ENCODE data around the gene TBCD. TPM values are rescaled to one million over a fixed set of nuclear protein-coding genes. Genes with fewer than 3 reads are reported as not detected.
A peak's percentile ranks its signal among the peaks of the same experiment; 100 is the strongest.

Gene TBCD
- total RNA-seq, 1 experiment from 2014 or later, result 173 TPM

- CTCF ChIA-PET, result interaction anchor here (1.1 to 1.9 kb wide), 3 partner anchors 22 to 113 kb away, joined by 3 to 4 read pairs (median 3); no protein-coding TSS in a partner anchor
- Mint-ChIP-seq H3K4me1 (peaks cover 8% of the 10 kb centered on the region), H3K4me3 (no peak overlapping the region), H3K27ac (peak overlapping the region; percentile 32), H3K9me3 (no peaks in the 10 kb centered on the region), H3K27me3 (ENCODE audit: low read depth) (no peaks in the 10 kb centered on the region), H3K36me3 (peaks cover 46% of the 10 kb centered on the region)
- no peak for DNase-seq (ENCODE audit: low spot score)
- no peak for ATAC-seq
- TF ChIP-seq TP53 (CRISPR knock-in tag; IDR thresholded peaks at IDR 0.05), result no peak
- POLR2A ChIA-PET, result no interaction called here
Measured at GRCh38 chr17:82804442-82805191, 52.8 kb downstream of the TBCD start.

- peaks cover 44% of the 10 kb centered on the region for H3K36me3 Mint-ChIP-seq
- no peak for DNase-seq (ENCODE audit: low spot score)
- ChIA-PET POLR2A (no interaction called here), CTCF (interaction anchor here (1.1 to 1.9 kb wide), 3 partner anchors 23 to 113 kb away, joined by 3 to 4 read pairs (median 3); no protein-coding TSS in a partner anchor)
- no peak overlapping the region; the same call in 1 of the 2 replicates for H3K27ac Mint-ChIP-seq
- H3K27me3 Mint-ChIP-seq (ENCODE audit: low read depth), result no peaks in the 10 kb centered on the region
- H3K4me3 Mint-ChIP-seq, result no peak overlapping the region
- no peak for ATAC-seq
- TF ChIP-seq FOXP1 (CRISPR knock-in tag; IDR thresholded peaks at IDR 0.05; ENCODE audit: borderline replicate concordance) (no peak), ZBTB21 (CRISPR knock-in tag; IDR thresholded peaks at IDR 0.05; ENCODE audit: borderline replicate concordance) (no peak), IRF1 (CRISPR knock-in tag; IDR thresholded peaks at IDR 0.05) (no peak)
- H3K4me1 Mint-ChIP-seq, result peaks cover 8% of the 10 kb centered on the region
- no peaks in the 10 kb centered on the region for H3K9me3 Mint-ChIP-seq
Measured at GRCh38 chr17:82805254-82805653, 53.4 kb downstream of the TBCD start.

GRCh38 chr17:82805823-82806222 is 54.0 kb downstream of the TBCD start:
- DNase-seq (ENCODE audit: low spot score) (no peak), ATAC-seq (no peak)
- TF ChIP-seq ERG (CRISPR knock-in tag; IDR thresholded peaks at IDR 0.05) (no peak), E2F5 (CRISPR knock-in tag; IDR thresholded peaks at IDR 0.05) (no peak), OVOL2 (CRISPR knock-in tag; IDR thresholded peaks at IDR 0.05; ENCODE audit: borderline replicate concordance) (no peak), ZNF423 (CRISPR knock-in tag; IDR thresholded peaks at IDR 0.05) (no peak), NR1H2 (CRISPR knock-in tag; IDR thresholded peaks at IDR 0.05) (no peak), TEAD1 (CRISPR knock-in tag; IDR thresholded peaks at IDR 0.05) (no peak), GTF2I (CRISPR knock-in tag; conservative IDR thresholded peaks at IDR 0.05) (no peak), ATF2 (CRISPR knock-in tag; IDR thresholded peaks at IDR 0.05; ENCODE audit: borderline replicate concordance, low read depth) (no peak), JUN (CRISPR knock-in tag; IDR thresholded peaks at IDR 0.05) (no peak), MYBL2 (CRISPR knock-in tag; IDR thresholded peaks at IDR 0.05) (no peak), CREM (CRISPR knock-in tag; IDR thresholded peaks at IDR 0.05) (no peak), PREB (CRISPR knock-in tag; IDR thresholded peaks at IDR 0.05; ENCODE audit: borderline replicate concordance) (no peak), NFYB (CRISPR knock-in tag; conservative IDR thresholded peaks at IDR 0.05; ENCODE audit: low read depth) (no peak), ATF6 (CRISPR knock-in tag; IDR thresholded peaks at IDR 0.05) (no peak), ZNF416 (CRISPR knock-in tag; IDR thresholded peaks at IDR 0.05) (no peak), ZNF317 (CRISPR knock-in tag; IDR thresholded peaks at IDR 0.05; ENCODE audit: borderline replicate concordance, low read depth) (no peak), ZNF671 (CRISPR knock-in tag; IDR thresholded peaks at IDR 0.05) (no peak)
- Mint-ChIP-seq H3K4me1 (peaks cover 8% of the 10 kb centered on the region), H3K36me3 (peaks cover 43% of the 10 kb centered on the region), H3K9me3 (no peaks in the 10 kb centered on the region), H3K4me3 (no peak overlapping the region), H3K27me3 (ENCODE audit: low read depth) (no peaks in the 10 kb centered on the region), H3K27ac (peak overlapping the region; percentile 42; the same call in 1 of the 2 replicates)
- CTCF ChIA-PET, result interaction anchor here (1.9 kb wide), 1 partner anchor 24 kb away, joined by 4 read pairs; no protein-coding TSS in a partner anchor
- POLR2A ChIA-PET, result no interaction called here
